GM12878 (cell line): Measurements from ENCODE around the gene DBNDD2. TPM values are rescaled to one million over a fixed set of nuclear protein-coding genes. Genes with fewer than 3 reads are reported as not detected.

Experiments
- BACH1 ChIP-seq: fragments of 450-650 bp; IDR thresholded peaks from 2 replicates; pipeline ENCODE4 v1.6.1; 2017; ENCODE audit warnings: mild to moderate bottlenecking, borderline replicate concordance
- CBX3 ChIP-seq: fragments of 200-600 bp; sonication (generic); IDR thresholded peaks from 2 replicates; pipeline ENCODE4 v1.6.1; 2016; ENCODE audit warnings: low read depth, borderline replicate concordance
- ETV6 ChIP-seq, 2 experiments: fragments of 450-650 bp in 1 of 2; IDR thresholded peaks in 1 of 2; conservative IDR thresholded peaks in 1 of 2; 2 replicates each; pipeline ENCODE4 v1.6.1; 2014; ENCODE audit warnings: antibody characterized with exemption in 1 of 2, borderline replicate concordance in 1 of 2, low read depth in 1 of 2, mild to moderate bottlenecking in 1 of 2, moderate library complexity in 1 of 2
- IKZF2 ChIP-seq, 2 experiments: fragments of 450-650 bp; IDR thresholded peaks; 2 replicates each; pipeline ENCODE4 v1.6.1; 2017; ENCODE audit warnings: mild to moderate bottlenecking in 2 of 2, moderate library complexity in 2 of 2
- KAT2A ChIP-seq: conservative IDR thresholded peaks from 2 replicates; pipeline ENCODE4 v1.6.1; 2011; ENCODE audit warnings: low read depth, low read length; ENCODE audit not compliant: control insufficient read depth
- MEF2B ChIP-seq: fragments of 450-650 bp; IDR thresholded peaks from 2 replicates; pipeline ENCODE4 v1.6.1; 2018; ENCODE audit warnings: mild to moderate bottlenecking, moderate library complexity; ENCODE audit not compliant: partially characterized antibody, poor library complexity, severe bottlenecking
- POLR2A ChIP-seq: IDR thresholded peaks from 2 replicates; pipeline ENCODE4 v1.6.1; 2011; ENCODE audit warnings: low read depth, mild to moderate bottlenecking, low read length
- RCOR1 ChIP-seq: conservative IDR thresholded peaks from 2 replicates; pipeline ENCODE4 v1.6.1; 2012; ENCODE audit warnings: low read depth, low read length, improper control_type of control experiment
- SREBF2 ChIP-seq: IDR thresholded peaks from 2 replicates; pipeline ENCODE4 v1.6.1; 2012; ENCODE audit warnings: mild to moderate bottlenecking, low read length
- ZZZ3 ChIP-seq: IDR thresholded peaks from 2 replicates; pipeline ENCODE4 v1.6.1; 2011; ENCODE audit warnings: low read depth; ENCODE audit not compliant: control insufficient read depth, insufficient read length
- polyA plus RNA-seq, 11 experiments: library from polyadenylated mRNA; depleted of rRNA in 4 of 11; unstranded in 6 of 11; stranded (reverse) in 5 of 11; fragments of >200 nt; fragmentation: Nextera tagmentation in 4 of 11; fragmentation: Illumina TruSeq in 1 of 11; extraction: Ambion mirVana in 4 of 11; extraction: Trizol in 1 of 11; gene quantifications; 1 replicate in 1 of 11; 2 replicates in 10 of 11; pipeline versions ENCODE4 v1.2.1 to v1.2.3, GENCODE V29; 2011 to 2016; ENCODE audit warnings: inconsistent platforms in 2 of 11, missing spikeins in 2 of 11, low read depth in 1 of 11
- total RNA-seq, 4 experiments: library from RNA; depleted of rRNA in 3 of 4; stranded (reverse); fragments of >200 nt in 3 of 4; fragmentation: Illumina TruSeq in 1 of 4; extraction: Trizol in 1 of 4; gene quantifications; 2 replicates each; pipeline versions ENCODE4 v1.2.1 to v1.2.3, GENCODE V29; 2013 to 2021
- TF ChIP-seq, protein P1 (sequence below): fragments of 450-650 bp; IDR thresholded peaks from 2 replicates; pipeline ENCODE4 v1.6.1; 2017; ENCODE audit warnings: mild to moderate bottlenecking, low read depth, inconsistent platforms; ENCODE audit not compliant: poor library complexity, severe bottlenecking
- TF ChIP-seq, protein P2 (sequence below): fragments of 450-650 bp; IDR thresholded peaks from 2 replicates; pipeline ENCODE4 v1.6.1; 2016; ENCODE audit warnings: mild to moderate bottlenecking, moderate library complexity, borderline replicate concordance
- TF ChIP-seq, protein P3 (sequence below): fragments of 450-650 bp; IDR thresholded peaks from 2 replicates; pipeline ENCODE4 v1.6.1; 2018; ENCODE audit warnings: borderline replicate concordance, mild to moderate bottlenecking; ENCODE audit not compliant: partially characterized antibody

DBNDD2 gene
- total and polyA plus RNA-seq, 10 of the 15 experiments (the other 5 are each of a cell fraction or from before 2014, with no cell fraction given): 0.17 to 5.7 (median 0.49) TPM; not detected in 1

DNA sequence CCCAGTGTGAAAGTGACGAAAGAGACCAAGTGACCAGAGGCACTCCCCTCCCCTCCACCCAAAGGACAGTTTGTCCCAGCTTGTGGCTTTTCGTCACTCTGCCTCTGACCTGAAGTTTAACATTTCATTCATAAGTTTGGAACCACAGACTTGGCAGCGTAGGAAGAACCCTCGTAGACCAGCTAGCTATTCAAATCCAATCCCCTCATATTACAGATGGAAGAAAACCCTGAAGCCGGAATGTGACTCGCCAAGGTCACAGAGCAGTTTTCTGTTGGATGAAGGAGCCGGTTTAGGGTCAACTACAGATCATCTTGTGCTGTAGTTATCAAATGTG, 49.1 kb upstream of the DBNDD2 start (continued):
- TF ChIP-seq, protein P1, sequence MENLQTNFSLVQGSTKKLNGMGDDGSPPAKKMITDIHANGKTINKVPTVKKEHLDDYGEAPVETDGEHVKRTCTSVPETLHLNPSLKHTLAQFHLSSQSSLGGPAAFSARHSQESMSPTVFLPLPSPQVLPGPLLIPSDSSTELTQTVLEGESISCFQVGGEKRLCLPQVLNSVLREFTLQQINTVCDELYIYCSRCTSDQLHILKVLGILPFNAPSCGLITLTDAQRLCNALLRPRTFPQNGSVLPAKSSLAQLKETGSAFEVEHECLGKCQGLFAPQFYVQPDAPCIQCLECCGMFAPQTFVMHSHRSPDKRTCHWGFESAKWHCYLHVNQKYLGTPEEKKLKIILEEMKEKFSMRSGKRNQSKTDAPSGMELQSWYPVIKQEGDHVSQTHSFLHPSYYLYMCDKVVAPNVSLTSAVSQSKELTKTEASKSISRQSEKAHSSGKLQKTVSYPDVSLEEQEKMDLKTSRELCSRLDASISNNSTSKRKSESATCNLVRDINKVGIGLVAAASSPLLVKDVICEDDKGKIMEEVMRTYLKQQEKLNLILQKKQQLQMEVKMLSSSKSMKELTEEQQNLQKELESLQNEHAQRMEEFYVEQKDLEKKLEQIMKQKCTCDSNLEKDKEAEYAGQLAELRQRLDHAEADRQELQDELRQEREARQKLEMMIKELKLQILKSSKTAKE: no peak
- TF ChIP-seq, protein P2, sequence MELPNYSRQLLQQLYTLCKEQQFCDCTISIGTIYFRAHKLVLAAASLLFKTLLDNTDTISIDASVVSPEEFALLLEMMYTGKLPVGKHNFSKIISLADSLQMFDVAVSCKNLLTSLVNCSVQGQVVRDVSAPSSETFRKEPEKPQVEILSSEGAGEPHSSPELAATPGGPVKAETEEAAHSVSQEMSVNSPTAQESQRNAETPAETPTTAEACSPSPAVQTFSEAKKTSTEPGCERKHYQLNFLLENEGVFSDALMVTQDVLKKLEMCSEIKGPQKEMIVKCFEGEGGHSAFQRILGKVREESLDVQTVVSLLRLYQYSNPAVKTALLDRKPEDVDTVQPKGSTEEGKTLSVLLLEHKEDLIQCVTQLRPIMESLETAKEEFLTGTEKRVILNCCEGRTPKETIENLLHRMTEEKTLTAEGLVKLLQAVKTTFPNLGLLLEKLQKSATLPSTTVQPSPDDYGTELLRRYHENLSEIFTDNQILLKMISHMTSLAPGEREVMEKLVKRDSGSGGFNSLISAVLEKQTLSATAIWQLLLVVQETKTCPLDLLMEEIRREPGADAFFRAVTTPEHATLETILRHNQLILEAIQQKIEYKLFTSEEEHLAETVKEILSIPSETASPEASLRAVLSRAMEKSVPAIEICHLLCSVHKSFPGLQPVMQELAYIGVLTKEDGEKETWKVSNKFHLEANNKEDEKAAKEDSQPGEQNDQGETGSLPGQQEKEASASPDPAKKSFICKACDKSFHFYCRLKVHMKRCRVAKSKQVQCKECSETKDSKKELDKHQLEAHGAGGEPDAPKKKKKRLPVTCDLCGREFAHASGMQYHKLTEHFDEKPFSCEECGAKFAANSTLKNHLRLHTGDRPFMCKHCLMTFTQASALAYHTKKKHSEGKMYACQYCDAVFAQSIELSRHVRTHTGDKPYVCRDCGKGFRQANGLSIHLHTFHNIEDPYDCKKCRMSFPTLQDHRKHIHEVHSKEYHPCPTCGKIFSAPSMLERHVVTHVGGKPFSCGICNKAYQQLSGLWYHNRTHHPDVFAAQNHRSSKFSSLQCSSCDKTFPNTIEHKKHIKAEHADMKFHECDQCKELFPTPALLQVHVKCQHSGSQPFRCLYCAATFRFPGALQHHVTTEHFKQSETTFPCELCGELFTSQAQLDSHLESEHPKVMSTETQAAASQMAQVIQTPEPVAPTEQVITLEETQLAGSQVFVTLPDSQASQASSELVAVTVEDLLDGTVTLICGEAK: no peak
- TF ChIP-seq ZZZ3 (no peak), BACH1 (no peak), SREBF2 (no peak), MEF2B (no peak), POLR2A (no peak), RCOR1 (no peak), ETV6 (conservative IDR thresholded peaks at IDR 0.05 in 1 of 2, IDR thresholded peaks at IDR 0.05 in 1 of 2; ENCODE audit: borderline replicate concordance in 1 of 2, low read depth in 1 of 2) (no peak), KAT2A (no peak), CBX3 (no peak), IKZF2 (IDR thresholded peaks at IDR 0.05) (no peak)
- TF ChIP-seq, protein P3, sequence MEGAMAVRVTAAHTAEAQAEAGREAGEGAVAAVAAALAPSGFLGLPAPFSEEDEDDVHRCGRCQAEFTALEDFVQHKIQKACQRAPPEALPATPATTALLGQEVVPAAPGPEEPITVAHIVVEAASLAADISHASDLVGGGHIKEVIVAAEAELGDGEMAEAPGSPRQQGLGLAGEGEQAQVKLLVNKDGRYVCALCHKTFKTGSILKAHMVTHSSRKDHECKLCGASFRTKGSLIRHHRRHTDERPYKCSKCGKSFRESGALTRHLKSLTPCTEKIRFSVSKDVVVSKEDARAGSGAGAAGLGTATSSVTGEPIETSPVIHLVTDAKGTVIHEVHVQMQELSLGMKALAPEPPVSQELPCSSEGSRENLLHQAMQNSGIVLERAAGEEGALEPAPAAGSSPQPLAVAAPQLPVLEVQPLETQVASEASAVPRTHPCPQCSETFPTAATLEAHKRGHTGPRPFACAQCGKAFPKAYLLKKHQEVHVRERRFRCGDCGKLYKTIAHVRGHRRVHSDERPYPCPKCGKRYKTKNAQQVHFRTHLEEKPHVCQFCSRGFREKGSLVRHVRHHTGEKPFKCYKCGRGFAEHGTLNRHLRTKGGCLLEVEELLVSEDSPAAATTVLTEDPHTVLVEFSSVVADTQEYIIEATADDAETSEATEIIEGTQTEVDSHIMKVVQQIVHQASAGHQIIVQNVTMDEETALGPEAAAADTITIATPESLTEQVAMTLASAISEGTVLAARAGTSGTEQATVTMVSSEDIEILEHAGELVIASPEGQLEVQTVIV: no peak
